Ramos (cell line): ENCODE results near the gene INSL3.

ENCODE experiments used
- in situ Hi-C: fragments of 300-500 bp; cut with MboI; formaldehyde crosslinking; loops from one replicate; pipeline ENCODE4 v1.14.3; 2022; ENCODE audit warnings: low sequenced_read_pairs; ENCODE audit not compliant: unreplicated experiment

INSL3 gene

GRCh38 chr19:17821190-17821589 is at the start of gene INSL3:
TSS of gene INSL3 (minus strand) at chr19:17821519. CDS start at chr19:17821506, 13 bp downstream.
- in situ Hi-C loops = no loop called here

- in situ Hi-C loops = loop anchor here (5.0 to 10.0 kb wide), 2 partner anchors 58 to 126 kb away; no protein-coding TSS in a partner anchor
Observed at GRCh38 chr19:17869114-17869608, 47.8 kb upstream of the INSL3 start.

- in situ Hi-C loops = loop anchor here (5.0 to 10.0 kb wide), 2 partner anchors 59 to 126 kb away; no protein-coding TSS in a partner anchor
Observed at GRCh38 chr19:17868669-17869068, 47.4 kb upstream of the INSL3 start.

GRCh38 chr19:17866964-17867486 is 45.7 kb upstream of the INSL3 start:
- in situ Hi-C loops = loop anchor here (5.0 to 10.0 kb wide), 2 partner anchors 60 to 128 kb away; no protein-coding TSS in a partner anchor

- in situ Hi-C loops = loop anchor here (5.0 to 10.0 kb wide), 2 partner anchors 61 to 128 kb away; no protein-coding TSS in a partner anchor
Observed at GRCh38 chr19:17866312-17866963, 45.1 kb upstream of the INSL3 start.

- in situ Hi-C loops = loop anchor here (5.0 to 10.0 kb wide), 2 partner anchors 62 to 129 kb away; no protein-coding TSS in a partner anchor
Observed at GRCh38 chr19:17865364-17866311, 44.3 kb upstream of the INSL3 start.

- in situ Hi-C loops = loop anchor here (10.0 kb wide), 1 partner anchor 131 kb away; no protein-coding TSS in a partner anchor
Observed at GRCh38 chr19:17863520-17864182, 42.3 kb upstream of the INSL3 start.

- in situ Hi-C loops = loop anchor here (10.0 kb wide), 1 partner anchor 132 kb away; no protein-coding TSS in a partner anchor
Observed at GRCh38 chr19:17862711-17863519, 41.6 kb upstream of the INSL3 start.

GRCh38 chr19:17861542-17862402 is 40.5 kb upstream of the INSL3 start:
- in situ Hi-C loops = loop anchor here (10.0 kb wide), 1 partner anchor 133 kb away; no protein-coding TSS in a partner anchor

GRCh38 chr19:17860993-17861360 is 39.7 kb upstream of the INSL3 start:
- in situ Hi-C loops = loop anchor here (10.0 kb wide), 1 partner anchor 134 kb away; no protein-coding TSS in a partner anchor

- in situ Hi-C loops = loop anchor here (10.0 kb wide), 1 partner anchor 134 kb away; no protein-coding TSS in a partner anchor
Observed at GRCh38 chr19:17860331-17860992, 39.1 kb upstream of the INSL3 start.

- in situ Hi-C loops = loop anchor here (10.0 kb wide), 2 partner anchors 135 to 155 kb away; no protein-coding TSS in a partner anchor
Observed at GRCh38 chr19:17859533-17860330, 38.4 kb upstream of the INSL3 start, which contains the start of gene RPL18A. TSS of gene RPL18A (plus strand) at chr19:17859910. CDS start at chr19:17859957, 47 bp downstream.

GRCh38 chr19:17855280-17856152 is 34.2 kb upstream of the INSL3 start:
- in situ Hi-C loops = loop anchor here (10.0 kb wide), 1 partner anchor 151 kb away; no protein-coding TSS in a partner anchor

GRCh38 chr19:17854061-17854460 is 32.7 kb upstream of the INSL3 start:
- in situ Hi-C loops = loop anchor here (10.0 kb wide), 1 partner anchor 149 kb away; no protein-coding TSS in a partner anchor

GRCh38 chr19:17848595-17849292 is 27.4 kb upstream of the INSL3 start:
- in situ Hi-C loops = no loop called here
